Mesenteric fat pad (tissue), 1 donor: ENCODE measurements around the gene WASL. TPM values are rescaled to one million over a fixed set of nuclear protein-coding genes. Genes with fewer than 3 reads are reported as not detected.
"Not testable (repeated sequence)": the region's sequence is repeated elsewhere in the genome, so short reads cannot be mapped to it uniquely, and the experiment has no call there.

Experiments used
- DNase-seq: peaks from one replicate; pipeline ENCODE4 v3.0.0-alpha.2; 2020; ENCODE audit warnings: low spot score
- total RNA-seq: library from RNA; stranded (reverse); fragmentation: NEBNext Ultra II Directional; extraction: Animal tissue kit (Norgen Biotek cat#: 25700); gene quantifications from one replicate; pipeline ENCODE4 v1.2.1, GENCODE V29; 2021
- donor health status: DM: yes; HTN: yes; CAD: no.

The WASL gene
- total RNA-seq, 1 donor from 2014 or later, result 35.0 TPM

DNA sequence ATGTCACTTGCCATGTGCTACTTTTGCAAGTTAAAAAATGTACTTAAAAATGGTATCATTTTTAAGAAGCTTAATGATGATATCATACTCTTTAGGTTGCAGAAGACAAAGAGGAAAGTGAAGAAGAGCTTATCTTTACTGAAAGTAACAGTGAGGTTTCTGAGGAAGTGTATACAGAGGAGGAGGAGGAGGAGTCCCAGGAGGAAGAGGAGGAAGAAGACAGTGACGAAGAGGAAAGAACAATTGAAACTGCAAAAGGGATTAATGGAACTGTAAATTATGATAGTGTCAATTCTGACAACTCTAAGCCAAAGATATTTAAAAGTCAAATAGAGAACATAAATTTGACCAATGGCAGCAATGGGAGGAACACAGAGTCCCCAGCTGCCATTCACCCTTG lies 87.0 kb downstream of the WASL start:
- DNase-seq, result no peak

DNA sequence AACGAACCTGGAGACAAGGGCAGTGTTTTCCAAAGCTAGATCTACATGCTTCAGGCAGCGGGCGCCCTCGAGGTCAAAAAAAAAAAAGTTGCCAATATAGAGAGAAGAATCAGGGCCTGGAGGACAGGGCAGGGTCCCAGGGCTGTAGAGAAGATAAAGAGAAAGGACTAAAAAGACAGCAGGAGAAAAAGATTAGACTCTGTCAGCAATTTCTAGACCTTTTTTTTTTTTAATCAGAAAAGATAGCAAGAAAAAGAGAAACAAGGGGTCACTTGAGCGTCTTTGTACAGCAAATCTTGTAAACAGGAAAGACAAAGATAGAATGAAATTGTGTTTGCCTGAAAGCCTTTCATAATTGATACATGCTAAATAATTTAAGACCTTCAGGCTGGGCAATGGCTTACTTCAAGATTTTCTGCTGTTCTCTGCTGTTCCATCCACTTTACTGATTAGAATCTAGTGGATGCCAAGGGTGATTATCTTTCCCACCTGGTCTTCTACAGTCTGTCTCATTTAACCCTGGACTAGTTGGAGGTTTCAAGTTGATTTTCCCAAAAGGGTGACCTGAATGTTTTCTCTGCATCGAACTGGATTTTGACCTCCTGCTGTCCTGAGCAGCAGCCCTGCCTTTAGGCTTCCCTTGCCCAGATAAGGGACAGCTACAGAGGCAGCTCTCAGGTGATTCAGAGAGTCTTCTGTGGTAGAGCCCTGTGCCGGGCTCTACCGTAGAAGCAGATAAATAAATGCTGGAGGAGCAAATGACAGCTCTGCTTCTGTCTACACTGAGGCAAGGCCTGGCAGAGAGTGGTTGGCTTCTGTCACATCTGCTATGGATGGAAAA lies 88.1 kb downstream of the WASL start:
- DNase-seq, result no peak

DNA sequence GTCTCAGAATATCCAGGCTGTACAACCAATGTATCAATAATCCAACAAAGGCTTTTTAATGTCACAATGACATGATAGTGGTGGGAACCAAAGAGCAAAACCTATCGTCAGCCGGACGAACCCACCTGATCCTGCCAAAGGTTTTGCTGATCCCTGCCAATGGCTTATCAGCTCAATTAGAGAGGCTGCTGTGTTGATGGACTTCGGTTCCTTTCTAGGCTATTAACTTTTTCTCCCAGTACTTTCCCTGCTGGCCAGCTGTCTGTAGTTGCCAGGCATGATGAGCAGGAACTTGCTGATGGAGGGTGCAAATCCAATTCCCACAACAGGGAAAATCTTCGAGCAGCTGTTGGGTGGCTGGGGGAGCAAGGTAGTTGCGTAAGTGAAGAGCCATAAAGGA lies 90.8 kb downstream of the WASL start:
- no peak for DNase-seq

DNA sequence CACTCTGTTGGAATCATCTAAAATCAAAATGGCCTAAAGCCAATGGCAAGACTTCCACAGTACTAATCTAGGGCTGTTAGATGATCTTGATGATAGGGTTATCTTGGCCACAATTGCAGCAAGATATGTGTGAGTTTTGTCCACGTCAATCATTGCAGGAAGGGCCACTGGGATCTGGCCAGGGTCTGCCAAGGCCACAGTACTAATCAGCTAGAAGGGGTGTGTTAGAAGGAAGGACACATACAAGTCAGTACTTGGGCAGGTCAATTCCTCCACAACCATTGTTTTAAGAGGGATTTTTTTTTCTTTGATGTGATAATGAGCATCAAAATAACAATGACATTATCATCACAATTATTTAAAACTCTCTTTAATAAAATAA lies 91.5 kb downstream of the WASL start:
- no peak for DNase-seq

DNA sequence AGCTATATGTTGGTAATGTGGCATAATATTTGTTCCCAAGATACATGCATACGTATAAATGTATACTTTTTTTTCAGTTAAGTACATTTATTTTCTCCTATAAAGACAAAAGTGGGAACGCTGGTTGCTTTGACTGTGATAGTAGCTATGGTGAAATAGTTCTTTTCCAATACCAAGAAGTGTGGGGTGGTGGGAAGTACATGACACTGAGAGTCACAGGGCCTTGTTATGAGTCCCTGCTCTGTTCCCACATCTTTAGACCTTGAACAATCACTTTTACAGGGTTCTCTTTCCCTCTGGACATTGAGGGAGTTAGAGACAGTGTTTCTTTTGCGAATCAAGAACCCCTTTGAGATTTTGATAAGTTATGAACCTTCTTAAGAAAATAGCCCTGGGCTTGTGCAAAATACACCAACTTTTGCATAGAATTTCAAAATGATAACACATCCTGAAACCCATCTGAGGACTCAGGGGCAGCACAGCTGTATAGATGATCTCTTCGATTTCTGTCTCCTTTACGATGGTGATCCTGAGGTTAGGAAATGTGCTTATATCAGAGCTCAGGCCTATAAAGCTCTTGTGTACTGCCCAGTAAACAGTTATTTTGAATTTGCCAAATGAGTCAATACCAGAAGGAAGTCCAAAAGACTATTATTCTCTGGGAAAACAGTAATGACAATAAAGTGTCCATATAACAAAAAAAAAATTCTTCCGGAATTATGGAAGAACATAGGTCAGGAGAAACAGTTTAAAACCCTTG lies 92.1 kb downstream of the WASL start:
- DNase-seq, result no peak

DNA sequence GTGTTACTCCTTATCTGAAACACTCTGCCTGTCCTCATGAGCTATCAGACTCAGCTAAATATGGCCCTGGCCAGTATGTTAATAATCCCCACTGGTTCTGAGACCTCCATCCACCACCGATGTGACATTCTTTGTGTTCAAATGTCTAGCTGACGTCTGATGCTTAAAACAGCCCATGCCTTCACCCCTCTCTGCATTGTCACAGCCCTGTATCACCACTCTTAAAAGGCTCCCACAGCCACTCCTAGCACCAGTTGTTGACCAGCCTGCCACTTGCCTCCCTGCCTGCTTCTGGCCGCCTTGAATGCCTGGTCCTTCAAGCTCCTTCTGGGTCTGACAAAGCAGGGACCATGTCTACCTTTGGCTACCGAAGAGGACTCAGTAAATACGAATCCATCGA lies 93.2 kb downstream of the WASL start, which contains the start of gene LMOD2:
Gene LMOD2, plus strand, starts transcription at position 253 of the 400 bp plus-strand sequence. Its CDS starts 98 bp downstream, at position 351.
- no peak for DNase-seq

DNA sequence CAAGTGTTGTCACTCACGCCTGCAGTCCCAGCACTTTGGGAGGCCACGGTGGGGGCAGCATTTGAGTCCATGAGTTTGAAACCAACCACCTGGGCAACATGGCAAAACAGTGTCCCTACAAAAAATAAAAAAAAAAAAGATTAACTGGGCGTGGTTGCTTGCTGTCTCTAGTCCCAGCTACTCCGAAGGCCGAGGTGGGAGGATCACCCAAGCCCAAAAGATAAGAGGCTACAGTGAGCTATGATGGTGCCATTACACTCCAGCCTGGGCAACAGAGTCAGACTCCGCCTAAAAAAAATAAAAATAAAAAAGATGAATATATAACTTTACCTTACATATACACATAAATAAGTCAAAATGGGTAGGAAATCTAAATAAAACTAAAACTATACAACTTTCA lies 95.6 kb downstream of the WASL start:
- DNase-seq, result no peak

DNA sequence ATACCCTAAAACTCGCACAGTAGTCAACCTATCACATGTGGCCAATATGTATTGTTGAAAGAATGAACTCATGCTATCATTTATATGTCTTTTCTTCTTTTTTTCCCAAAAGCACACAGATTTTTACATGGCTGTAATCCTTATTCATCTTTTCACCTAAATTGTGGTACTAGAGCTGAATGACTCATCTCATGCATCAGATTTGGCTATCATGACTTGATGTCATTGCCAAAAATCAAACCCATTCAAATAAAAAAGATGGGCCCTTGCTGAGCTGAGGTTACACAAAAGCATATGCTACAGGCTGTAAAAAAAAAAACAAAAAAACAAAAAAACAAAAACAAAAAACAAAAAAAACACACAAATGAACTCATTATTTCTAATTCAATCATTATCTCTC lies 96.4 kb downstream of the WASL start:
- no peak for DNase-seq

DNA sequence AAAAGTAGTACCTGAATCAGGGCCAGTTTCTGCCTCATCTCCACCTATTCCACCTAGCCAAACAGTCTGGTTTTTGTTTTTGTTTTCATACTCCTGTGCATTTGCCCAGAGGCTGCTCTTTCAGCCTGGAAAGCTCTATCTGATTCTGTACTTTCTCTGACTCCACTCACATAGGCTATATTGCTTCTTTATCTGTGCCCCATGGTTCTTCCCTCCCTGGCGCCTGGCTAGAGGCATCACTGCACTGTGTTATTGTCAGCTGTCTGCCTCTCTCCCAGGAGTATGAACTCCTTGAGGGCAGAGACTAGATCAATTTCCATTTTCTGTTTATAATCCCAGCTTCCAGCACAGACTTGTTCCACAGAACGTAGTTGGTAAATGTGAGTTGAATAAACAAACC lies 98.2 kb downstream of the WASL start:
- no peak for DNase-seq

DNA sequence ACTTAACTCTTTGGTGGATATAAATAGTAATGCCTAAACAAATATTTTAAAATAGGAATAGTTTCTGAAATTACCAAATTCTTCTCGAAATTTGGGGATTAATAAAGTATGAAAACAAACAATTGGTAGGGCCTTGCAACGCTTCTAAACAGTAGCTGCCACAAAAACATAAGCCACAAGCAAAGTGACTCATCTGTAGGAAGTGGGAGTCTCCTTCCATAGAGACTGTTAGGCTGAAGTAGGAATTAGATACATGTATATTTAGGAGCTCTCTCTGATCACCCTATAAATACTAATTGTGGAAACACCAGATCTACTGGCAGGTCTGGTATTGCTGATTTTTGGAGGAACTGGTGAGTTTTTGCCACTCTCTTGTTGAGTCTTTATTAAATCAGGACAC lies 98.8 kb downstream of the WASL start:
- no peak for DNase-seq

DNA sequence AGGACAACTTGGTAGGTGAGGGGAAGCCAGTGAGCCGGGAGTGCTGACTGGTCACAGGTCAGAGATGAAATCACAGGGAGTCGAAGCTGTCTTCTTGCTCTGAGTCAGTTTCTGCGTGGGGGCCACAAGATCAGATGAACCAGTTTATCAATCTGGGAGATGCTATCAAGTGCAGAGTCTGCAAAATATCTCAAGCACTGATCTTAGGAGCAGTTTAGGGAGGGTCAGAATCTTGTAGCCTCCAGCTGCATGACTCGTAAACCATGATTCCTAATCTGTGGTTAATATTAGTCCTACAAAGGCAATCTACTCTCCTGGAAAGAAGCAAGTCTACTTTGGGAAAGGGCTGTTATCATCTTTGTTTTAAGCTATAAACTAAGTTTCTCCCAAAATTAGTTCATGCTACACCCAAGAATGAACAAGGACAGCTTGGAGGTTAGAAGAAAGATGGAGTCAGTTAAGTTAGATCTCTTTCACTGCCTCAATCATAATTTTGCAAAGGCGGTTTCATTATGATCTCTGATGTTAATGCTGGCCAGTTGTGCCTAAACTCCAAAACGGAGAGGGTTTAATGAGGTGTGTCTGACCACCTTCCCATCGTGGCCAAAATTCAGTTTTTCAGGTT lies 101.6 kb downstream of the WASL start:
- DNase-seq, result no peak

DNA sequence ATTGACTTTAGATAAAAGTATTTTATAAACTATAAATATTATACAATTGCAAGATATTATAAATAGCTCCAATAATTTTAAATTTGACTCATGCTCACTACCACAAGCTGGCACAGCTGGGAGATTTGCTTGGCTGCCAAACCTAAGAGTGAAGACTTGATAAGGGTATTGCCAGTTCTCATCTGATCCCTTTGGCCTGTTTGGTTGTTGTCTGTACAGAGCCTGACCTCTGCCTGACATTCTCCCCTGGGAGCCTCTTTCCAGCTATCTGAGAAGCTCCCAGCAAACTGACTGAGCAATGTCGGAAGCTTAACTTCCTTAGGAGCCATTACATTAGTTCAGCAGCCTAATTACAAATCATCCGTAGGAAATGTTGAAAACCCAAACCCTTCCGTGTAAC lies 103.3 kb downstream of the WASL start:
- no peak for DNase-seq

DNA sequence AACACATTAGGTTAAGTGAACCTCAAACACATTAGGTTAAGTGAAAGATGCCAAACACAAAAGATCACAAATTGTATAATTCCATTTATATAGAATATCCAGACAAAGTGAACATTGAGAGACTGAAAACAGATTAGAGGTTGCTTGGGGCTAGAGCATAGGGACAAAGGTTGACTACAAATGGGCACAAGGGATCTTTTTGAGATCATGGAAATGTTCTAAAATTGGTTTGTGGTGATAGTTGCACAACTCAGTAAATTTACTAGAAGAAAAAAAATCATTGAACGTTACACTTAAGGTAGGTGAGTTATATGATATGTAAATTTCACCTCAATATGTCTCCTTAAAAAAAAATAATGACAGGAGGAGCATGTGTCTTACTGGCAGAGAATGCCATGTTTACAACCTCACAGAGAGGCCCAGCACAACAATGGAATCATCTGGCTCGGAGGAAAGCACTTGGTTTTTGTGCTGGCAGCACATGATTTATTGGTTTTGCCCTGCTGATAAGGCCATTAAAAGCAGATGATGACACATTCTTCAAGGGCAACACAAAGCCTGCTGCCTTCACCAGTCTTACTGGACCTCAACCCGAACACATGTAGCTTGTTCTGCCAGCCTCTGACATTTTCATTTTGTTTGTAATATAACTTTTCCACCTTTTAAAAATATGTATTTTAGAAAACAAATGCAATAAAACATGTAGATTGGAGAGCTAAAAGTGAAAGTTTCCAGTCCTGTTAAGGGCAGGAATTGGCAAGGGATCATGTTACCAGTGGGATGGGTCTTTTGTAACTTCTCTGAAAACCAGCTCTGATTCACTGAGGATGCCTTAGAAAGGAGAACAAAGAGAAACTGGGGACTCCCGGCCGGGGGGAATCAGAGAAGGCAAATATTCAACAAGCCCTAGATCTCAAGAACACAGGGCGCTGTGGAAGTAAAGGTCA lies 105.0 kb downstream of the WASL start:
- no peak for DNase-seq

DNA sequence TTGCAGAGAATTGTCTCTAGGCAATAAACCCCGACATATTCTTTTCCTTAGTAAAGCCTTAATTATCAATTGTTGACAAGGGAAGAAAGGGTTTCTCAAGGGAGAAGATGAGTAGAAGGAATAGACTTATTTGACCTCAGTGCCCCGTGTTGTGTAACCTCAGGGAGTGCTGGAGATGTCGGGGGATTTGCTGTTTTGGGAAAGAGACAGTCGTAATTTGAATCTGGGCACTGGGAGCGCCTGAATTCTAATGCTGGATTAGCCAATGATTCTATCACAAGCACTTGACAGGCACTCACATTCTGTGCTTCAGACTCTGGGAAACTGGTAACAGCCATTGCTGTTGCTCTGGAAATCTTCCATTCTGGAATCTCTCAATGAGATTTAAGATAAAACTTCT lies 106.9 kb downstream of the WASL start:
- no peak for DNase-seq

DNA sequence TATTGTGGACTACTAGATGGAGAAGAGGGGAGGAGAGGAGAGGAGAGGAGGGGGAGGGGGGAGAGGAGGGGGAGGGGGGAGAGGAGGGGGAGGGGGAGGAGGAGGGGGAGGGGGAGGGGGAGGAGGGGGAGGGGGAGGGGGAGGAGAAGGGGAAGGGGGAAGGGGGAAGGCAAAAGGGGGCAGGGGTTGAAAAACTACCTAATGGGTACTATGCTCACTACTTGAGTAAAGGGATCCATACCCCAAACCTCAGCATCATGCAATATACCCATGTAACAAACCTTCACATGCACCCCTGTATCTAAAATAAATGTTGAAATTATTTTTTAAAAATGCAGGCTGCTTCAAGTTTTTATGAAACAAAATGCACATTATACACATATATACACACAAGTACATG lies 108.2 kb downstream of the WASL start:
- DNase-seq, result no peak

DNA sequence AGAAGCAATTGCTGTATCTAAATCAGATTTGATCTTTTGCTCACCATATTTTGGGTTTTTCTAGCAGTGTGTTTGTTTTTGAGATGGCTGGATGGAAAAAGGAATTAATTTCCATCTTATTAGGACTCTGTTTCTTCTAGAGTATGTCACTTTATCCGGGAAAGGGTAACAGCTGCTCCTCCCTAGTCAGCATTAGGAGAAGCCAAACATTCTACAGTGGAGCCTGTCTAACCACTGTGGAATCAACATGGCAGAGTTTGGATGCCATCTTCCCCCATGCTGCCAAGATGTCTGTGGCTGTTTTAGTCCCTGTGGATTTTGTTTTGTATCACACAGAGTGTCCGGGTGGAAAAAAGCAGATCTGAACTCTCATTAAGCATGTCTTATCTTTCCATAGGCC lies 109.2 kb downstream of the WASL start:
- no peak for DNase-seq

DNA sequence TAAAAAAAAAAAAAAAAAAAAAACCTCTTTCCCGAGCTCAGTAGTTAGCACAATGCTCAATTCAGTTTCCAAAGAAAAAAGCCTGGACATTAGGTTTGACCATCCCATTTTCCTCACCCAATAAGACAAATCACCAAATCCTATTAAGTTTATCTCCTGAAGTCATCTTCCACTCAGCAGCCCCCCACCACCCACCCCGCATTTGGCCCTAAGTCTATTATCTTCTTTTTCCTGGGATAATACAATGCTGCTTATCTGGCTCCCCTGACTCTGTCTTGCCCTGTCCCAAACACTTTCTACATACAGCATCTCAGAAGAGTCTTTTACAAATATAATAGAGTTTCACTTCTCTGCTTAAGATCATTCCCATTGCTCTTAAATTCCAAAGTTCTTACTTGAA lies 110.9 kb downstream of the WASL start:
- no peak for DNase-seq

DNA sequence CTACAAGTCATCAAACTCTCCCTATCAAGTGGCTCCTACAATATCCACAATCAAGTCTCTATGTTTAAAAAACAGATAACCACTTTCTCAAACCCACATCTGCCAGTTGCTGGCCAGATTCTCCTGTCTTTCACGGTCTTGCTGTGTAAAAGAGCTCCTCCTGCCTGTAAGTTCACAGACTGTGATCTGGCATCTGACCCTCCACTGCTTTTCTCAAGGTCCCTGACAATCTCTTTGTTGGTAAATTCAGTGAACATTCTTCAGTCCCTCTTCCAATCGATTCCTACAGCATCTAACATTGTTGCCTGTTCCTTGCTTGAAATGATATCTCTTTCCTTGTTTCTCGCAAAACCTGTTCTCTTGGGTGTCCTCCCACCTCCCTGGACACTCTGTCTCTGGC lies 111.6 kb downstream of the WASL start:
- DNase-seq, result no peak

DNA sequence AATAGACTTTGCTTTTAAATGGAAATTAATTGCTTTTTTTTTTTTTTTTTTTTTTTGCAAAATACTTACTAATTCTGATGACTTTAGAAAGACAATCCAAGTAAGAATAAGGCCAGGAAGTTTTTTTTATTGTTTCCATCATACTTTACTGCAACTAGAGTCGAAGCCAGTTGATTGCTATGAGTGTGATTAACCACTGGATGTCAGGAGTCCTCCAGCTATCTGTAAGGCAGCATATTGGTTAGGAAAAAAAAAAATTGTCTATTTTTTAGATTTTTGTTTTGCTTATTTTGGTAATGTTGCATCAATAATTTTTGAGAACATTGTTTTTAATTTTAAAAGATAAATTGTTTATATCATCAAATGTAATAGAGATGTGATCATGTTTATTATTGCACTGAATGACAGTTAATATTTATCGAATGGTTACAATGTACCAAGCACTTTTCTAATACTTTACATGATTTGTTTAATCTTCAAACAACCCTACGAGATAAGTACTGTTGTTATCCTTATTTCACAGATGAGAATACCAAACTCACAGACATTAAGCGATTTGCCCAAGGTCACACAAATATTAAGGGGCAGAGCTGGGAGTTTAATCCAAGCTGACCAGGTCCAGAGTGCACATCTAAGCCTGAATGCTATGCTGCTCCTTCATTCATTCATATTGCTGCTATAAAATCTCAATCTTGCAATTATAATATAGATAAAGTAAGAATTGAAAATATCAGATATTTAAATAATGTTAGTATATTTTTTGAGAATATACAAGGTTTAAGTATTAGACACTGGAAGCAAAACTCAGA lies 113.0 kb downstream of the WASL start:
- no peak for DNase-seq

DNA sequence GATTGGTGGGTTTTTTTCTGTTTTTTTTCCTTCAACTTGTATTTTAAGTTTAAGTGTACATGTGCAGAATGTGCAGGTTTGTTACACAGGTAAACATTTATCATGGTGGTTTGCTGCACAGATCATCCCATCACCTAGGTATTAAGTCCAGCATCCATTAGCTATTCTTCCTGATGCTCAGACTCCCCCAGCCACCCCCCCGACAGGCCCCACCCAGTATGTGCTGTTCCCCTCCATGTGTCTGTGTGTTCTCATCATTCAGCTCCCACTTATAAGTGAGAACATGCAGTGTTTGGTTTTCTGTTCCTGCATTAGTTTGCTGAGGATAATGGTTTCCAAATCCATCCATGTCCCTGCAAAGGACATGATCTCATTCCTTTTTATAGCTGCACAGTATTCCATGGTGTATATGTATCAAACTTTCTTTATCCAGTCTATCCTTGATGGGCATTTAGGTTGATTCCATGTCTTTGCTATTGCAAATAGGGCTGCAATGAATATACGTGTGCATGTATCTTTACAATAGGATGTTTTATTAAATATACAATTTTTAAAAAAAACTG lies 114.7 kb downstream of the WASL start:
- DNase-seq, result not testable (repeated sequence)
